Ishikawa (cell line): Measurements from ENCODE around the gene SNRPB2.

Source experiments
- CEBPB ChIP-seq: IDR thresholded peaks from 2 replicates; pipeline ENCODE4 v1.6.1; 2012
- RAD21 ChIP-seq: IDR thresholded peaks from 2 replicates; pipeline ENCODE4 v1.6.1; 2012; ENCODE audit warnings: low read depth
- TEAD4 ChIP-seq: IDR thresholded peaks from 2 replicates; pipeline ENCODE4 v1.6.1; 2012
- YY1 ChIP-seq: IDR thresholded peaks from 2 replicates; pipeline ENCODE4 v1.6.1; 2012; ENCODE audit warnings: low read depth
- TF ChIP-seq, protein P1 (sequence below): IDR thresholded peaks from 2 replicates; pipeline ENCODE4 v1.6.1; 2012
- TF ChIP-seq, protein P2 (sequence below): IDR thresholded peaks from 2 replicates; pipeline ENCODE4 v1.6.1; 2012; ENCODE audit warnings: low read depth, mild to moderate bottlenecking

DNA sequence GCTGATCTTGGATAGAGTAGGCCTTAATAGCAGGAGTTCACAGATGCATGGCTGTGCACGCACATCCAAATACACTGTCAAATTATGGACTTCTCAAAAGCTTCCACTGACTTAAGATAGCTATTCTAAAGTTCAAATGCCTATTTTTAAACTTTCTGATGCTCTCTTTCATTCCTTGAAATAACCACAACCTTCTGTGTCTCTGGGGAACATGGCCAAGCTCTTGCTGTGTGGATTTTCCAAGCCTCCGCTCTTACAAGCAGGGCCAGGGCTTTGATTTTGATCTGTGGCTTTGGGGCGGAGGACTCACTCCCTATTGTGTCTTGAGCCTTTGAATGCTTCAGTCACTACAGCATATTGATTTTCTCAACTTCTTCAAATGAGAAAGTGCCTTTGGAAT is 35.7 kb upstream of the SNRPB2 start:
- TF ChIP-seq YY1 (no peak), RAD21 (no peak), CEBPB (no peak), TEAD4 (no peak)
- TF ChIP-seq, protein P1, sequence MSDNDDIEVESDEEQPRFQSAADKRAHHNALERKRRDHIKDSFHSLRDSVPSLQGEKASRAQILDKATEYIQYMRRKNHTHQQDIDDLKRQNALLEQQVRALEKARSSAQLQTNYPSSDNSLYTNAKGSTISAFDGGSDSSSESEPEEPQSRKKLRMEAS: no peak
- TF ChIP-seq, protein P2, sequence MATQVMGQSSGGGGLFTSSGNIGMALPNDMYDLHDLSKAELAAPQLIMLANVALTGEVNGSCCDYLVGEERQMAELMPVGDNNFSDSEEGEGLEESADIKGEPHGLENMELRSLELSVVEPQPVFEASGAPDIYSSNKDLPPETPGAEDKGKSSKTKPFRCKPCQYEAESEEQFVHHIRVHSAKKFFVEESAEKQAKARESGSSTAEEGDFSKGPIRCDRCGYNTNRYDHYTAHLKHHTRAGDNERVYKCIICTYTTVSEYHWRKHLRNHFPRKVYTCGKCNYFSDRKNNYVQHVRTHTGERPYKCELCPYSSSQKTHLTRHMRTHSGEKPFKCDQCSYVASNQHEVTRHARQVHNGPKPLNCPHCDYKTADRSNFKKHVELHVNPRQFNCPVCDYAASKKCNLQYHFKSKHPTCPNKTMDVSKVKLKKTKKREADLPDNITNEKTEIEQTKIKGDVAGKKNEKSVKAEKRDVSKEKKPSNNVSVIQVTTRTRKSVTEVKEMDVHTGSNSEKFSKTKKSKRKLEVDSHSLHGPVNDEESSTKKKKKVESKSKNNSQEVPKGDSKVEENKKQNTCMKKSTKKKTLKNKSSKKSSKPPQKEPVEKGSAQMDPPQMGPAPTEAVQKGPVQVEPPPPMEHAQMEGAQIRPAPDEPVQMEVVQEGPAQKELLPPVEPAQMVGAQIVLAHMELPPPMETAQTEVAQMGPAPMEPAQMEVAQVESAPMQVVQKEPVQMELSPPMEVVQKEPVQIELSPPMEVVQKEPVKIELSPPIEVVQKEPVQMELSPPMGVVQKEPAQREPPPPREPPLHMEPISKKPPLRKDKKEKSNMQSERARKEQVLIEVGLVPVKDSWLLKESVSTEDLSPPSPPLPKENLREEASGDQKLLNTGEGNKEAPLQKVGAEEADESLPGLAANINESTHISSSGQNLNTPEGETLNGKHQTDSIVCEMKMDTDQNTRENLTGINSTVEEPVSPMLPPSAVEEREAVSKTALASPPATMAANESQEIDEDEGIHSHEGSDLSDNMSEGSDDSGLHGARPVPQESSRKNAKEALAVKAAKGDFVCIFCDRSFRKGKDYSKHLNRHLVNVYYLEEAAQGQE: no peak
